ENCODE data around the gene REV1. TPM values are rescaled to one million over a fixed set of nuclear protein-coding genes. Genes with fewer than 3 reads are reported as not detected.

REV1 gene
- total and polyA plus RNA-seq, 2 of the 13 experiments (the other 11 are each of a cell fraction or from before 2014, with no cell fraction given) = 49.1 to 71.8 TPM

GRCh38 chr2:99489761-99490622 lies at the start of gene REV1 (continued):
- TF ChIP-seq BORCS8-MEF2B (CRISPR knock-in tag; IDR thresholded peaks at IDR 0.05) (peak; percentile 77; the same call in 1 of the 2 replicates), ZNF530 (CRISPR knock-in tag; IDR thresholded peaks at IDR 0.05; ENCODE audit: low read depth) (no peak), ARHGAP35 (CRISPR knock-in tag; IDR thresholded peaks at IDR 0.05; ENCODE audit: borderline replicate concordance) (peak; percentile 74), RNF2 (conservative IDR thresholded peaks at IDR 0.05; ENCODE audit: low read depth) (peak; percentile 93), SP4 (CRISPR knock-in tag; IDR thresholded peaks at IDR 0.05) (peak; percentile 92), ATF5 (CRISPR knock-in tag; IDR thresholded peaks at IDR 0.05; ENCODE audit: low read depth) (no peak), ZNF138 (CRISPR knock-in tag; IDR thresholded peaks at IDR 0.05; ENCODE audit: low read depth) (0 out of 2 replicates have a peak, but pooled peaks have one; percentile 67), SRY (CRISPR knock-in tag; IDR thresholded peaks at IDR 0.05) (no peak; the same call in none of the 2 replicates), CBFB (CRISPR knock-in tag; IDR thresholded peaks at IDR 0.05) (no peak; the same call in 1 of the 2 replicates), NR2F6 (IDR thresholded peaks at IDR 0.05) (no peak), NR2F6 (CRISPR knock-in tag; IDR thresholded peaks at IDR 0.05) (no peak; the same call in 1 of the 2 replicates), KDM5B (CRISPR knock-in tag; IDR thresholded peaks at IDR 0.05; ENCODE audit: borderline replicate concordance) (peak; percentile 81; the same call in 1 of the 2 replicates), ATF4 (CRISPR knock-in tag; IDR thresholded peaks at IDR 0.05) (peak in 1 of 2 experiments; percentile 64; a peak in 2 of 4 replicates), ZNF580 (CRISPR knock-in tag; IDR thresholded peaks at IDR 0.05; ENCODE audit: borderline replicate concordance, low read depth) (peak; percentile 34; the same call in 1 of the 2 replicates), ZNF720 (CRISPR knock-in tag; IDR thresholded peaks at IDR 0.05) (no peak), ZNF597 (CRISPR knock-in tag; IDR thresholded peaks at IDR 0.05) (no peak), ZFX (CRISPR knock-in tag; IDR thresholded peaks at IDR 0.05; ENCODE audit: low read depth) (peak; percentile 65), KLF12 (CRISPR knock-in tag; IDR thresholded peaks at IDR 0.05; ENCODE audit: borderline replicate concordance) (peak; percentile 96), HMGA1 (CRISPR knock-in tag; conservative IDR thresholded peaks at IDR 0.05) (no peak), ZNF562 (CRISPR knock-in tag; IDR thresholded peaks at IDR 0.05; ENCODE audit: borderline replicate concordance) (no peak), CBX5 (CRISPR knock-in tag; IDR thresholded peaks at IDR 0.05; ENCODE audit: borderline replicate concordance) (no peak; the same call in 1 of the 2 replicates)
